Measurements from ENCODE around the gene SLIT3.

DNA sequence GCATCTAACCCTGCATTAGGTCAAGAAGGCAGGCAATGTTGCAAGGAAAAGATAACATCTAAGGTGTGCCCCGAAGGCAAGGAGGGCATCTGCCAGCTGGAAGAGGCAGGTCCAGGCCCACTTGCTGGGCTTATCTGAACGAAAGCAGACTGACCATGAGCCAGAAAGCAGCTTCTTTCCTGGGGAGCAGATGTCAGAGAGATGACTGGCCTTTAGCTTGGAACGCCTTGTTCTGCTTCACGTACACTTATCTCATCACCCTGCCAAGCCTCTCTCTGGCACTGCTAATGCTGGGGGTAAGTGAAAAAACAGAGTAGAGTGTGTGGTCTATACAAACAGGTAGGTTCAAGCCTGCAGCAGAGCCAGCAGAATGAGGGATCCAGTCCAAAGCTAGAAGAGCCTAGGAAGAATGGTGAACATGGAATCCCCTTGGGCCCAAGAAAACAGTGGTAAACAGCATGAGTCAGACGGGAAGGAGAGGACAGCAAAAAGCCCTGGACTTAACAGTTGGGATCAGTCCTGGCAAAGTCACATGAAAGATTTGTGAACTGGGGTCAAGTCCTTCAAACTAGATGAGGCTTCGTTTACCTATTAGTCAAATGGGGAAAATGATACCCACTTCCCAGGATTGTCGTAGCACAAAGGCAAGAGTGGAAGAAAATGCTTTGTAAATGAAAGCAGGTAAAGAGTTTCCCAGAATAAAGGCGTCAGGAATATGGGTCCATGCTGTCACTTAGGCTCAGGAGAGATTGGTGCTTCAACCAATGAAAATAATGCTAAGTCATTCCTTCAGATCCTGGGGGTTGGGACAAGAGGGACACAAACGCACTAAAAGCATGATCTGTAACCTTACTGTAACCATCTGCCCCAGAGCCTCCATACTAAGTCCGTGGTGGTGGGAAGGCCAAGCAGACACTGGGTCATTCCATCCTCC, 200.9 kb downstream of the SLIT3 start:
- TF ChIP-seq, protein P1, sequence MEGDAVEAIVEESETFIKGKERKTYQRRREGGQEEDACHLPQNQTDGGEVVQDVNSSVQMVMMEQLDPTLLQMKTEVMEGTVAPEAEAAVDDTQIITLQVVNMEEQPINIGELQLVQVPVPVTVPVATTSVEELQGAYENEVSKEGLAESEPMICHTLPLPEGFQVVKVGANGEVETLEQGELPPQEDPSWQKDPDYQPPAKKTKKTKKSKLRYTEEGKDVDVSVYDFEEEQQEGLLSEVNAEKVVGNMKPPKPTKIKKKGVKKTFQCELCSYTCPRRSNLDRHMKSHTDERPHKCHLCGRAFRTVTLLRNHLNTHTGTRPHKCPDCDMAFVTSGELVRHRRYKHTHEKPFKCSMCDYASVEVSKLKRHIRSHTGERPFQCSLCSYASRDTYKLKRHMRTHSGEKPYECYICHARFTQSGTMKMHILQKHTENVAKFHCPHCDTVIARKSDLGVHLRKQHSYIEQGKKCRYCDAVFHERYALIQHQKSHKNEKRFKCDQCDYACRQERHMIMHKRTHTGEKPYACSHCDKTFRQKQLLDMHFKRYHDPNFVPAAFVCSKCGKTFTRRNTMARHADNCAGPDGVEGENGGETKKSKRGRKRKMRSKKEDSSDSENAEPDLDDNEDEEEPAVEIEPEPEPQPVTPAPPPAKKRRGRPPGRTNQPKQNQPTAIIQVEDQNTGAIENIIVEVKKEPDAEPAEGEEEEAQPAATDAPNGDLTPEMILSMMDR (IDR thresholded peaks at IDR 0.05; ENCODE audit: borderline replicate concordance, extremely low read depth, low read length, poor library complexity, severe bottlenecking) = no peak
- no peak for TF ChIP-seq EZH2 (IDR thresholded peaks at IDR 0.05; ENCODE audit: borderline replicate concordance, low read depth, low read length, severe bottlenecking)

Measured in DND-41 (cell line).